GM21529 (cell line): ENCODE data around the gene STEAP3.

Source experiments
- ATAC-seq: cut with Tn5 transposase; IDR thresholded peaks from one replicate; pipeline ENCODE4 v1.9.1; 2021; ENCODE audit not compliant: unreplicated experiment

Gene STEAP3

GRCh38 chr2:119197529-119198239, 25.9 kb upstream of the STEAP3 start:
- no peak for ATAC-seq

DNA sequence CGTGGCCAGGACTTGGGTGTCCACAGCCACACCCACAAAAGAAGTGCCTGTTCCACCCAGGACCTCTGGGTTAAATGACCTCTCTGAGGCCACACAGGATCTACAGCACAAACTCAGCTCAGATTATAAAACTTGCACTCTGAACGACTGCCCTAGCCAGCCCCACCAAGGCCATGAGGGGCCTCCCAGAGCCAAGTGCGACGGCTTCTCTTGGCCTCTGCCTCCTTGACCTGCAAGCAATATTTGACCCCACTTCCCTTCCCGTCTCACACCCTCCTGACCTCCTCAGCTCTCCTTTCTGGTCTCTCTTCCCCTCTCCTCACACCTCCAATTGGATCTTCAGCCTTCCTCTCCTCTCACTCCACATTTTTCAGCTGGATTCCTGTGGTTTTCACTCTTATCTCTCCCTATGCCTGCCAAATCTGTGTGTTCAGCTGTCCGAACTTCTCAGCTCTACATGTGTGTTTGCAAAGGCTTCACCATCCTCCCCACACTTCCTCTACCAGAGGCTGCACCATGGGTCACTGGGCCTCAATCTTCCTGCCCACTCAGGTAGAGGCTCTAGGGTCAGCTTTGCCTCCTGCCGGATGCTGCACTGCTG, 25.3 kb upstream of the STEAP3 start:
- no peak for ATAC-seq

- ATAC-seq = no peak
Observed at GRCh38 chr2:119201815-119202214, 21.8 kb upstream of the STEAP3 start.

- ATAC-seq = no peak
Observed at GRCh38 chr2:119202610-119203310, 20.9 kb upstream of the STEAP3 start.

GRCh38 chr2:119204525-119204924, 19.1 kb upstream of the STEAP3 start:
- ATAC-seq = no peak

- ATAC-seq = no peak
Observed at GRCh38 chr2:119205001-119205706, 18.5 kb upstream of the STEAP3 start.

- no peak for ATAC-seq
Observed at GRCh38 chr2:119206201-119206600, 17.4 kb upstream of the STEAP3 start.

- ATAC-seq = no peak
Observed at GRCh38 chr2:119207447-119207846, 16.2 kb upstream of the STEAP3 start.

DNA sequence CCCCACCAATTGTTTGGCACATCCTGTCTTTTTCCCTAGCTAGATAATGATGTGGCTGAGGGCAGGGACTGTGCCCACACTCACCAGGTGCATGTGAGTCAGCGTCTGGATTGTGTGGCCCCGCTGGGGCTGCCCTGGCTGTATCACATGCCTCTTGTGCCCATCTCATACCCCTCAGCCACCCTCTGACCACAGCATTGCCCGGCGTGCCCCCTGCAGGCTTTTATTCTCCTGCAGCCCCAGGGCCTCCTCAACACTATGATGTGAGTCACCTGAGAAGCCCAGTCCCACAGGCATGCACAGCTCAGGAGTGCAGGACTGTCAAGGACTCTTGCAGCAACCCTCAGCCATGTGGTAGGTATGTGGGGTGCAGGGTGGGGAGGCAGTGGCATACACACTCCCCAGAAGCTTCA, 14.8 kb upstream of the STEAP3 start:
- ATAC-seq = no peak

DNA sequence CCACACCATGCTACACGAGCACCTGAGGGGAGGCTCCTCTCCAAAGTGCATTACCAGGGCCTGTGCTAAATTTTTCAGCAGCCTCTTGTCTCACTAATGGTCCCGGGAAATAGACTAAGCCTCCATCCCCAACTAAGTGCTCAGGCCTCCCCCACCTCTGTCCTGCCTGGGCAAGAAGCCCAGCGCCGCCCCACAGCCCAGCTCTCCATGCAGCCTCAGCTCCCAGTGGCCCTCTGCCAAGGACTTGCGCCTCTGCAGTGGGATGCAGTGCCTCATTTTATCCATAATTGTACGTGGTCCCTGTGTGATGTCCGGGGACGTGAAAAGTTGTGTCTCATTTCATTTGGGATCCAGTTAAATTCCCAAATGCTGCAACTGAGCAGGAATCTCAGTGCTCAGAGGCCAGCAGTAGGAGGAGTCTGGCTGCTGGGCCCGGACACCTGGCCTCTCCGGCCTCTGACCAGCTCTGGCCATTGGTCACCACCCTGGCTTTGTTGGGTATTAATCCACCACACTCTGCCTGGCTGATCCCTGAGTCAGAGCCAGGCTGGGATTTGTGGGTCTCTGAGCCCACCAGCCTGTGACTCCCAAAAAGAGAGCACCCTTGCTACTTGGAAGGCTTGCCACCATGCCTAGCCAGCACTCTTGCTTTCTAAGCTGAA, 11.4 kb upstream of the STEAP3 start:
- no peak for ATAC-seq

- no peak for ATAC-seq
Observed at GRCh38 chr2:119214453-119215037, 9.1 kb upstream of the STEAP3 start.

DNA sequence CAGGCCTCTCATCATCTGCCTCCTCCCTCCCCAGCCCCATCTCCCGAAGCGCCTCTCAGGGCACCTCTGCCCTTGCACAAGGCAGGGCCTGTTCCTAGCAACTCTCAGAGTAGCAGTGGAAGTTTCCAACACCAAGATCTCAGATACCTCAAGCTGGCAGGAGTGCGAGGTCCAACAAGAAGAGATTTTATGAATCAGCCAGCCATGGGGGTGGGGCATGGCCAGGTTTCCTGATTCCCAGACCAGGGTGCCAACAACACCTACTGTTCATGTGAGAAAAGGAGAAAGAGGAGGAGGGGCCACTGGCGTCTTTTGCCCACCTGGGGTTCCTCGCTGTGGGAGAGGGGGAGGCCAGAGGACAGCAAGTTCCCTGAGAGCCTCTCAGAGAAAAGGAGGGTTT, 6.6 kb upstream of the STEAP3 start:
- no peak for ATAC-seq

DNA sequence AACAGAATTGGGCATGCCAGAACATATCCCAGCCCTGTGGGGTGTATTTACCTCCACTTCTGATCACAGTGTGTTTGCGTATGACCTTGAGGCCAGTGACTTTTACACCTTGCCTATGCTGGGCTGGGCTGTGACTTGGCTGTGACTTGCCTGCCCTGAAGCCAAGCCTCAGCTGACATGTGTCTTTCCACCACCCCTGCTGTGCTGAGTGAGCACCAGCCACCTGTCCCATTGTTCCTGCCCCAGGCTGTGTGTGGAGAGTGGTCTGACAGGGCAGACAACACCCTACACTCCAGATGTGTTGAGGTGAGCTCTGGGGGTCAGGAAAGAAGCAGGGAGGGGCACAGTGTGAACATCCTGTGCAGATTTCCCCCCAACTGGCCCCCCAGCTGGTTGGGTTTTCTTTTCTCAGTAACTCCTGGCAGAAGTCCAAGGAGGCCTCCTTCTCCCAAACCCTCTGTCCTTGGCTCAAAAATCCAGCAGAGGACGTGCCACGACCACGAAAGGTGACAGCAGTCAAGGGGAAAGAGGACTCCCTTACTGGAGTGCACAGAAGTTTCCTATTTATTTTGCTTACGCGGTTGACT, 5.1 kb upstream of the STEAP3 start:
- no peak for ATAC-seq

DNA sequence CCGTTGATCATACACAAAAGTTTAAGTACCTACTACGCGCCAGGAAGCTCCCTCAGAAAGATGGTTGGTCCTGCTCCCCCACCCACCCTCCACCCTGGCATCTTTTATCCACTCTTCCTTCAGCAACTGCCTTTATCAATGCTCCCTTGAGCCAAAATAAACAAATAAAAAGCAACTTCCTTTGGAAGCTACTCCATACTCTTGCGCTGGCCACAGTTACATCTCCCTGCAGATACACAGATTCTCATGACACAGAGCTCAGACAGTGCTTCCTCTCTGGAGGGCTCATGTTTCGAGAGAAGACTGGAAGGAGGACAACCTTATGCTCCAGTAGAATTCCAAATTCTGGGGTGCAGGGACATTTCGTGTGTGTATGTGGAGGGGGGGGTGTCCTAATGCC, 3.8 kb upstream of the STEAP3 start:
- ATAC-seq = no peak

DNA sequence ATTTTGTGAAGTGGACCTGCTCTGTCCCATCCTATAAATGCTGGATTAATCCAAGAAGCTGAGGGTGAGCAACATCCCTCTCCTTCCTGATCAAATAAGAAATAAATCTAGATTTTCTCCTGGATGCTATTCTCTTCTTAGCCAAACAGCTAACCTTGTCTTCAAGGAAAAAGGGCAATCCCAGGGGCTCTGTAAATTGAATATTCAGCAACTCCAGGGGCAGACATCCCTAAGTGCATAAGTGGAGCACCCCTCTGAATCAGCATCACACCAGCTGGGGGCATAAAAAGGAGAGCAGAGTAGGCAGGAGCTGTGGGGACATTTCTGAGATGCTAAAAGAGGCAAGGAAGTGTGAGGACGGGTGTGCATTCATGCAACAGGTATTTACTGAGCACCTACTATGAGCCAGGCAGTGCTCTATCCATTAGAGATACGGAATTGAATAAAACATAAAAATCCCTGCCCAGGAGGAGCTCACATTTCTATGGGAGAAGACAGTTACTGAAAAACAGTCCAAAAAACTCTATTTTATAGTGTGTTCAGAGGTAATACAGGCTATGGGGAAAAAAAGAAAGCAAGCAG, 2.8 kb upstream of the STEAP3 start:
- ATAC-seq = no peak

DNA sequence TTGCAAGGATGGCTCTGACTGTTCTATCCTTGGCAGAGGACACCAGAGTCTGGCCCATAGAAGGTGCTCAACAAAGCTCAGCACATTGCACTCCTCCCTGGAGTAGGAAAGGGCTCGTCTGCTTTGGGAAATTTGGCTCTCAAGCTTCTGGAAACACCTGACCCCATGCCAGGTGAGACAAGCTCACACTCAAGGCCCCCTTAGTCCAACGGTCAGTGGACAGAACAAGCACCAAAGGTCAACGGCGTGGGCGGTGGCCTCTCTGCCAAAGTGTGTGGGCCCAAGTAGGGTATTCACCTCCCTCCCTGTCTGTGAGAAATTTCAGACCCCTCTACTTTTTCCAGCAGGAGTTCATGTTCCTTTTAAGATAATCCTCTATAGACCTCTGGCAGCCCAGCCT, 2.0 kb upstream of the STEAP3 start:
- ATAC-seq = no peak

DNA sequence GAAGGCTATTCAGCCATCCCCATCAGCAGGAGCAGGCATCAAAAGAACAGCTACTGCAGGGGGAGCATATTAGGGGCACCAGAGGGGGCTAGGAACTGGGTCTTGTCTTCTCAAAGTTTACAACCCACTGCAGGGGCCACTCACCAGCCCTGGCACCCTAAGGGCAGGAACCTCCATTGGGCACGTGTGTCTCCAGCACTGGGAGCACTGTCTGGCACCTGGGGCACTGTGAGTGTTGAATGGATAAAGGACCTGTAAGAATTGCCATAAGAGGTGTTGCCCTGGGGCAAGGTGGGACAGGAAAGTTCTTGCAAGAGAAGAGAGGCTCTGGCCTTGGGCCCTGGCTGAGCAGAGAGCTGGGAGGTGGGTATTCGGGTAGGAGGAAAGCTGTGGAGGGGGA, 1.4 kb upstream of the STEAP3 start:
- ATAC-seq = no peak

GRCh38 chr2:119222863-119223520, 642 bp upstream of the STEAP3 start:
- no peak for ATAC-seq

- ATAC-seq = no peak
Observed at GRCh38 chr2:119224391-119225104, 914 bp downstream of the STEAP3 start.
